ENCODE results near the gene RBBP8.

Gene RBBP8

GRCh38 chr18:22999647-23000046, 66.5 kb downstream of the RBBP8 start:
- DNase-seq (ENCODE audit: low read depth): no peak

GRCh38 chr18:23003289-23003688, 70.2 kb downstream of the RBBP8 start:
- no peak for DNase-seq (ENCODE audit: low read depth)

GRCh38 chr18:23012249-23012648, 79.1 kb downstream of the RBBP8 start:
- no peak for DNase-seq (ENCODE audit: low read depth)

GRCh38 chr18:23020555-23021294, 87.6 kb downstream of the RBBP8 start:
- DNase-seq (ENCODE audit: low read depth): no peak

- DNase-seq (ENCODE audit: low read depth): no peak
Measured at GRCh38 chr18:23021623-23022022, 88.5 kb downstream of the RBBP8 start.

GRCh38 chr18:23032030-23032582, 99.0 kb downstream of the RBBP8 start:
- DNase-seq (ENCODE audit: low read depth): no peak

GRCh38 chr18:23033056-23033455, 99.9 kb downstream of the RBBP8 start:
- no peak for DNase-seq (ENCODE audit: low read depth)

- no peak for DNase-seq (ENCODE audit: low read depth)
Measured at GRCh38 chr18:23036660-23037201, 103.6 kb downstream of the RBBP8 start.

GRCh38 chr18:23037646-23038045, 104.5 kb downstream of the RBBP8 start:
- DNase-seq (ENCODE audit: low read depth): no peak

GRCh38 chr18:23038712-23039111, 105.6 kb downstream of the RBBP8 start:
- no peak for DNase-seq (ENCODE audit: low read depth)

- DNase-seq (ENCODE audit: low read depth): no peak
Measured at GRCh38 chr18:23042133-23042532, 109.0 kb downstream of the RBBP8 start.

GRCh38 chr18:23043803-23044376, 110.8 kb downstream of the RBBP8 start:
- DNase-seq (ENCODE audit: low read depth): no peak

- DNase-seq (ENCODE audit: low read depth): no peak
Measured at GRCh38 chr18:23049698-23050373, 116.7 kb downstream of the RBBP8 start.

GRCh38 chr18:23053776-23054457, 120.8 kb downstream of the RBBP8 start:
- DNase-seq (ENCODE audit: low read depth): no peak

- no peak for DNase-seq (ENCODE audit: low read depth)
Measured at GRCh38 chr18:23054553-23054952, 121.4 kb downstream of the RBBP8 start.

- no peak for DNase-seq (ENCODE audit: low read depth)
Measured at GRCh38 chr18:23056315-23056714, 123.2 kb downstream of the RBBP8 start.

- no peak for DNase-seq (ENCODE audit: low read depth)
Measured at GRCh38 chr18:23057096-23057495, 124.0 kb downstream of the RBBP8 start.

- no peak for DNase-seq (ENCODE audit: low read depth)
Measured at GRCh38 chr18:23058746-23059415, 125.8 kb downstream of the RBBP8 start.

- DNase-seq (ENCODE audit: low read depth): no peak
Measured at GRCh38 chr18:23059541-23060465, 126.7 kb downstream of the RBBP8 start.

- no peak for DNase-seq (ENCODE audit: low read depth)
Measured at GRCh38 chr18:23062011-23062410, 128.9 kb downstream of the RBBP8 start.

Measured in activated T-cell treated with anti-CD3 and anti-CD28 coated beads for 48 hours (primary cell).